HCT116 (cell line): ENCODE data around the gene CCSAP. TPM values are rescaled to one million over a fixed set of nuclear protein-coding genes. Genes with fewer than 3 reads are reported as not detected.

Experiments
- ATAC-seq: fragments of 200-7000 bp; cut with Tn5 transposase; 2 replicates; pipeline ENCODE4 v1.9.1; 2020; ENCODE audit warnings: mild to moderate bottlenecking, moderate library complexity
- BruUV-seq: library from RNA; stranded (reverse); fragments of 400-500 nt; replicated peaks from 2 replicates; lab custom pipeline; 2021; lab: Mats Ljungman, UMichigan
- CTCF ChIA-PET: fragments of 300-600 bp; sonication (Branson Sonifier 250); formaldehyde crosslinking; loops from one replicate; lab custom pipeline; 2021; ENCODE audit warnings: antibody characterized with exemption; lab: Charles Lee
- POLR2A ChIA-PET: fragments of 300-600, 350-600 bp; sonication (Branson Sonifier 250); formaldehyde crosslinking; loops from one replicate; lab custom pipeline; 2021; ENCODE audit warnings: antibody characterized with exemption; lab: Charles Lee
- RAD21 ChIA-PET, 2 experiments: fragments of 300-600 bp; sonication (Branson Sonifier 250); formaldehyde crosslinking; loops; one replicate each; lab custom pipeline; 2023; ENCODE audit warnings: low total read pairs in 2 of 2; ENCODE audit not compliant: uncharacterized antibody in 2 of 2, unreplicated experiment in 2 of 2, low non-redundant PET in 1 of 2; lab: Charles Lee
- DNase-seq: peaks from one replicate; pipeline ENCODE4 v3.0.0-alpha.2; 2010; ENCODE audit warnings: low read depth, low spot score
- H2AFZ ChIP-seq: fragments of 200-600 bp; shearing (Covaris generic), sonication (generic); 2 replicates; pipeline ENCODE4 v1.6.1; 2017; ENCODE audit warnings: low read depth, mixed run types, mixed read lengths, antibody characterized with exemption, low read length; ENCODE audit not compliant: poor library complexity, severe bottlenecking
- H3K27ac ChIP-seq: 2 replicates; pipeline ENCODE4 v1.5.1; 2012; ENCODE audit warnings: low read depth, low read length
- H3K27me3 ChIP-seq: fragments of 200-600 bp; sonication (generic); 2 replicates; pipeline ENCODE4 v1.6.1; 2016; ENCODE audit warnings: mixed run types, low read length, mixed read lengths; ENCODE audit not compliant: insufficient read depth
- H3K36me3 ChIP-seq, 2 experiments: fragments of 200-500 bp in 1 of 2; fragments of 200-600 bp in 1 of 2; sonication (Bioruptor generic) in 1 of 2; sonication (generic) in 1 of 2; 2 replicates each; pipeline versions ENCODE4 v1.5.1 to v1.6.1; 2014 to 2016; ENCODE audit warnings: low read length in 2 of 2, inconsistent platforms in 1 of 2, mixed read lengths in 1 of 2, mixed run types in 1 of 2; ENCODE audit not compliant: insufficient read depth in 2 of 2, control insufficient read depth in 1 of 2
- H3K4me1 ChIP-seq, 2 experiments: fragments of 200-600 bp in 1 of 2; sonication (generic) in 1 of 2; 2 replicates each; pipeline versions ENCODE4 v1.5.1 to v1.6.1; 2012 to 2017; ENCODE audit warnings: low read length in 2 of 2, inconsistent platforms in 1 of 2, mild to moderate bottlenecking in 1 of 2, mixed read lengths in 1 of 2, mixed run types in 1 of 2, moderate library complexity in 1 of 2; ENCODE audit not compliant: insufficient read depth in 2 of 2, control insufficient read depth in 1 of 2
- H3K4me2 ChIP-seq: fragments of 200-600 bp; sonication (generic); 2 replicates; pipeline ENCODE4 v1.6.1; 2017; ENCODE audit warnings: mixed run types, low read length, mixed read lengths
- H3K4me3 ChIP-seq, 2 experiments: fragments of 200-600 bp in 1 of 2; sonication (generic) in 1 of 2; replicated peaks in 1 of 2; 2 replicates each; pipeline ENCODE4 v1.5.1; 2011 to 2016; ENCODE audit warnings: low read length in 2 of 2, control low read depth in 1 of 2, low read depth in 1 of 2, mild to moderate bottlenecking in 1 of 2, mixed read lengths in 1 of 2, mixed run types in 1 of 2
- H3K79me2 ChIP-seq: fragments of 200-600 bp; sonication (generic); 2 replicates; pipeline ENCODE4 v1.6.1; 2017; ENCODE audit warnings: mild to moderate bottlenecking, mixed run types, low read length, moderate library complexity, mixed read lengths; ENCODE audit not compliant: insufficient read depth
- H3K9ac ChIP-seq: fragments of 200-600 bp; sonication (generic); 2 replicates; pipeline ENCODE4 v1.6.1; 2016; ENCODE audit warnings: low read length, mixed read lengths
- H3K9me2 ChIP-seq: fragments of 200-600 bp; sonication (generic), shearing (Covaris generic); 2 replicates; pipeline ENCODE4 v1.6.1; 2017; ENCODE audit warnings: mixed run types, mild to moderate bottlenecking, moderate library complexity; ENCODE audit not compliant: insufficient read depth
- H3K9me3 ChIP-seq, 2 experiments: fragments of 200-500 bp in 1 of 2; fragments of 200-600 bp in 1 of 2; sonication (Bioruptor generic) in 1 of 2; sonication (generic) in 1 of 2; 2 replicates each; pipeline ENCODE4 v1.6.1; 2014 to 2017; ENCODE audit warnings: low read length in 2 of 2, mixed read lengths in 2 of 2, inconsistent platforms in 1 of 2, low read depth in 1 of 2, mild to moderate bottlenecking in 1 of 2, mixed run types in 1 of 2, moderate library complexity in 1 of 2; ENCODE audit not compliant: control insufficient read depth in 1 of 2, insufficient read depth in 1 of 2
- H4K20me1 ChIP-seq: fragments of 200-600 bp; sonication (generic), shearing (Covaris generic); 2 replicates; pipeline ENCODE4 v1.6.1; 2017; ENCODE audit warnings: mixed run types, mild to moderate bottlenecking, moderate library complexity; ENCODE audit not compliant: insufficient read depth
- EGR1 ChIP-seq: IDR thresholded peaks from 2 replicates; pipeline ENCODE4 v1.6.1; 2012; ENCODE audit warnings: low read depth
- EZH2 ChIP-seq: fragments of 200-600 bp; sonication (generic); IDR thresholded peaks from 2 replicates; pipeline ENCODE4 v1.6.1; 2017; ENCODE audit warnings: antibody characterized with exemption, mixed run types
- POLR2A ChIP-seq: IDR thresholded peaks from 2 replicates; pipeline ENCODE4 v1.7.0; 2011; ENCODE audit warnings: borderline replicate concordance; ENCODE audit not compliant: insufficient read depth, insufficient read length; ENCODE audit errors: extremely low read depth
- POLR2AphosphoS5 ChIP-seq: IDR thresholded peaks from 2 replicates; pipeline ENCODE4 v1.6.1; 2011; ENCODE audit warnings: mild to moderate bottlenecking, low read depth, low read length, moderate library complexity
- SIN3A ChIP-seq: IDR thresholded peaks from 2 replicates; pipeline ENCODE4 v1.6.1; 2012; ENCODE audit warnings: low read depth
- TCF7L2 ChIP-seq: IDR thresholded peaks from 2 replicates; pipeline ENCODE4 v1.7.0; 2011; ENCODE audit warnings: borderline replicate concordance, inconsistent platforms; ENCODE audit not compliant: insufficient read depth, insufficient read length; ENCODE audit errors: extremely low read depth
- ZFX ChIP-seq: fragments of 450-650 bp; IDR thresholded peaks from 2 replicates; pipeline ENCODE4 v1.6.1; 2017
- ZNF274 ChIP-seq: fragments of 200-500 bp; sonication (Bioruptor generic); IDR thresholded peaks from 2 replicates; pipeline ENCODE4 v1.6.1; 2014; ENCODE audit warnings: mild to moderate bottlenecking, low read depth, low read length, inconsistent platforms
- intact Hi-C: fragments of 100-400 bp; cut with micrococcal nuclease; formaldehyde crosslinking; loops from 2 replicates; pipeline ENCODE4 v1.10.0; 2022
- total RNA-seq: library from RNA; stranded (reverse); gene quantifications from one replicate; pipeline ENCODE4 v1.2.1, GENCODE V29; 2021; ENCODE audit not compliant: unreplicated experiment
- TF ChIP-seq, protein P1 (sequence below): IDR thresholded peaks from 2 replicates; pipeline ENCODE4 v1.6.1; 2012; ENCODE audit warnings: low read depth
- TF ChIP-seq, protein P2 (sequence below): IDR thresholded peaks from 2 replicates; pipeline ENCODE4 v1.6.1; 2012
- TF ChIP-seq, protein P3 (sequence below): IDR thresholded peaks from 2 replicates; pipeline ENCODE4 v1.6.1; 2012

Gene CCSAP
- total RNA-seq, 1 experiment from 2014 or later = 10.9 TPM

DNA sequence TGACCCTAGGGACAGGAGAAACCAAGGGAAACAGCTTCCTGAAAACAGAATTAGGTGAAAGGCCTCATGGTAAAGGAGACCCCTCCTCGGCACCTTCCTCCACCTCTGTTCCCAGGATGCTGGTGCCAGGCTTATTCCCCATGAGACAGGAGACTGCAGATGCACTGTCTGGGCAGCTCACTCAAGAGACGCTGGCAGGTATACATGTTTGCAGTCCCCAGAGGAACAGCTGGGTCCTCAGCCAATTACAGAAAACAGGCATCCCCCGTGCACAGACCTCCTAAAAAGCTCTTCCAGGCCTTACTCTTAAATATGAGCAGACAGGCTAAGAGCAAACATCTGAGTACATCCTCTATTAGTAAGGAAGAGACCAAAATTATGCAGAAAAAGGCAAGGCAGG, 6.5 kb downstream of the CCSAP start:
- no peak overlapping the region for H3K4me3 ChIP-seq
- intact Hi-C loops = no loop called here
- BruUV-seq = no TSS peak
- 0 out of 4 replicates have a peak, but pooled peaks cover 0 to 5% of the 10 kb centered on the region in 2 experiments for H3K36me3 ChIP-seq
- H4K20me1 ChIP-seq = no peaks in the 10 kb centered on the region
- H3K4me2 ChIP-seq = no peak overlapping the region
- no peaks in the 10 kb centered on the region for H3K27me3 ChIP-seq
- no peaks in the 10 kb centered on the region for H3K9me2 ChIP-seq
- H3K9ac ChIP-seq = no peak overlapping the region
- peaks cover 70% of the 10 kb centered on the region for H3K79me2 ChIP-seq
- TF ChIP-seq ZNF274 (no peak), POLR2AphosphoS5 (no peak), TCF7L2 (no peak), POLR2A (no peak), ZFX (no peak), SIN3A (no peak), EZH2 (no peak), EGR1 (no peak)
- TF ChIP-seq, protein P1, sequence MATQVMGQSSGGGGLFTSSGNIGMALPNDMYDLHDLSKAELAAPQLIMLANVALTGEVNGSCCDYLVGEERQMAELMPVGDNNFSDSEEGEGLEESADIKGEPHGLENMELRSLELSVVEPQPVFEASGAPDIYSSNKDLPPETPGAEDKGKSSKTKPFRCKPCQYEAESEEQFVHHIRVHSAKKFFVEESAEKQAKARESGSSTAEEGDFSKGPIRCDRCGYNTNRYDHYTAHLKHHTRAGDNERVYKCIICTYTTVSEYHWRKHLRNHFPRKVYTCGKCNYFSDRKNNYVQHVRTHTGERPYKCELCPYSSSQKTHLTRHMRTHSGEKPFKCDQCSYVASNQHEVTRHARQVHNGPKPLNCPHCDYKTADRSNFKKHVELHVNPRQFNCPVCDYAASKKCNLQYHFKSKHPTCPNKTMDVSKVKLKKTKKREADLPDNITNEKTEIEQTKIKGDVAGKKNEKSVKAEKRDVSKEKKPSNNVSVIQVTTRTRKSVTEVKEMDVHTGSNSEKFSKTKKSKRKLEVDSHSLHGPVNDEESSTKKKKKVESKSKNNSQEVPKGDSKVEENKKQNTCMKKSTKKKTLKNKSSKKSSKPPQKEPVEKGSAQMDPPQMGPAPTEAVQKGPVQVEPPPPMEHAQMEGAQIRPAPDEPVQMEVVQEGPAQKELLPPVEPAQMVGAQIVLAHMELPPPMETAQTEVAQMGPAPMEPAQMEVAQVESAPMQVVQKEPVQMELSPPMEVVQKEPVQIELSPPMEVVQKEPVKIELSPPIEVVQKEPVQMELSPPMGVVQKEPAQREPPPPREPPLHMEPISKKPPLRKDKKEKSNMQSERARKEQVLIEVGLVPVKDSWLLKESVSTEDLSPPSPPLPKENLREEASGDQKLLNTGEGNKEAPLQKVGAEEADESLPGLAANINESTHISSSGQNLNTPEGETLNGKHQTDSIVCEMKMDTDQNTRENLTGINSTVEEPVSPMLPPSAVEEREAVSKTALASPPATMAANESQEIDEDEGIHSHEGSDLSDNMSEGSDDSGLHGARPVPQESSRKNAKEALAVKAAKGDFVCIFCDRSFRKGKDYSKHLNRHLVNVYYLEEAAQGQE = no peak
- TF ChIP-seq, protein P2, sequence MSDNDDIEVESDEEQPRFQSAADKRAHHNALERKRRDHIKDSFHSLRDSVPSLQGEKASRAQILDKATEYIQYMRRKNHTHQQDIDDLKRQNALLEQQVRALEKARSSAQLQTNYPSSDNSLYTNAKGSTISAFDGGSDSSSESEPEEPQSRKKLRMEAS = no peak
- TF ChIP-seq, protein P3, sequence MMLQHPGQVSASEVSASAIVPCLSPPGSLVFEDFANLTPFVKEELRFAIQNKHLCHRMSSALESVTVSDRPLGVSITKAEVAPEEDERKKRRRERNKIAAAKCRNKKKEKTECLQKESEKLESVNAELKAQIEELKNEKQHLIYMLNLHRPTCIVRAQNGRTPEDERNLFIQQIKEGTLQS = no peak
- TF ChIP-seq, all 23 proteins: peak for 0
- peaks cover 7 to 17% of the 10 kb centered on the region in 2 experiments; a peak in 2 of 4 replicates for H3K4me1 ChIP-seq
- H3K27ac ChIP-seq = no peak overlapping the region
- H3K9me3 ChIP-seq = no peaks in the 10 kb centered on the region
- ChIA-PET POLR2A (no interaction called here), RAD21 (no interaction called here), CTCF (no interaction called here)
- no peak overlapping the region for H2AFZ ChIP-seq
- ATAC-seq = no peak
- DNase-seq = no peak
